GM21529 (cell line): ENCODE data around the gene PROP1.
"Not testable (repeated sequence)": the region's sequence is repeated elsewhere in the genome, so short reads cannot be mapped to it uniquely, and the experiment has no call there.

Experiments
- ATAC-seq: cut with Tn5 transposase; IDR thresholded peaks from one replicate; pipeline ENCODE4 v1.9.1; 2021; ENCODE audit not compliant: unreplicated experiment

PROP1 gene

DNA sequence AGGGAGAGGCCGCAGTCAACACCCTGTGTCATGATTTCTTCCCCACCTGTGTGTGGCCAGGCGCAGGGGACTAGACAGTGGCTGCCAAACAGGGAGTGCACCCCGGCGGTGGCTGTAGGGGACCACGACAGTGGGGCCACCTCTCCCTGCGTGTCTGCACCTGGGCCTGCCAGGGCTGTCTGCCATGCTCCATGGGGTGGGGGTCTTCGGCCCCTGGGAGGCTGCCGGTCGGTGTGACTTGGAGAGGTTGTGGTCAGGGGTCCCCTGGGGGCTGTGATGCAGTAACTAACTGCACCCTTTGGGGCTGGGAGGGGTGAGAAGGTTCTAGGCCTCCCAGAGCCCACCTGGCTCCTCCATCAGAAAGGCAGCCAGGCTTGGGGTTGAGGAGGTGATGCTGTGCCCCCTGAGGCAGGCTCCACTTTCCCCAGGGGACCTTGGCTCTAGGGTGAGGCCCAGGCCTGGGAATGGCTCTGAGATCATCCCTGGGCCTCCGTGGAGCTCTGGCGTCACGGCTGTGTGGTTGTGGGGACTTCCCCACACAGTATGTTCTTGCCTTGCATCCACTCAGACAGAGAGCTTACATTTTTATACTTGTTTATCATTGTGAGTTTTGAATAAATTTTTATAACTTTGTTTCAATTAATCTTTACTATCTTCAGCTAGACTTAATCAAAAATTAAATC, 50.3 kb downstream of the PROP1 start:
- ATAC-seq, result not testable (repeated sequence)

- not testable (repeated sequence) for ATAC-seq
Observed at GRCh38 chr5:177945145-177945544, 50.9 kb downstream of the PROP1 start.

GRCh38 chr5:177943805-177944736, 52.0 kb downstream of the PROP1 start:
- peak; percentile 39 for ATAC-seq

GRCh38 chr5:177942896-177943295, 53.1 kb downstream of the PROP1 start:
- ATAC-seq, result not testable (repeated sequence)
